ENCODE data around the gene SPTBN5.
"Not testable (repeated sequence)": the region's sequence is repeated elsewhere in the genome, so short reads cannot be mapped to it uniquely, and the experiment has no call there.

The SPTBN5 gene

DNA sequence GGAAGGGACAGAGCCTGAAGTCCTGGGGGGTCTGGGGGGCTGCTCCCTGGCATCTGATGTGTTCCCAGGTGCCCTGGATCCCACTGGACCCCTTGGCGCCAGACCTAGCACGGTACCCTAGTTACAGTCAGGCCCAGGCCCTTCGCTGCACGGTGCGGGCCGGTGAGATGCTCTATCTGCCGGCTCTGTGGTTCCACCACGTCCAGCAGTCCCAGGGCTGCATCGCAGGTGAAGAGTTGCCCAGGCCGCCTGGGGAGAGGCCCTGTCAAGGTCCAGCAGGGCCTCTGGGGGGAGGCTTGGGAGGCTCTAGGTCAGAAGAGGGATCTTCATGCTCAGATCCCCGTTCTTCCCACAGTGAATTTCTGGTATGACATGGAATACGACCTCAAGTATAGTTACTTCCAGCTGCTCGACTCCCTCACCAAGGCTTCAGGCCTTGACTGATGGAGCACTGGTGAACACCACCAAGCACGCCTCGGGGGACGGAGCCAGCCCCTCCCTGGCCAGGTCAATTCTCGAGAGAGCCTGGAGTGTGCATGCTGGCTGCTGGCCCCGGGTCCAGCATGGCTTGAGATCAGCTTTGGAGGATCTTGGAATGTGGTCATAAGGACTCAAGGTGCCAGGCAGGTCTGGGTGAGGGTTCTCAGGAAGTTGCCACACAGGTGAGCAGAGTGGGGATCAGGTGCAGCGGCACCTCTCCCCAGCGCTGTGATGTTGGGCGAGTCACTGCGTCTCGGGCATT, 57.0 kb downstream of the SPTBN5 start:
- peaks cover 16% of the 10 kb centered on the region for H3K36me3 Mint-ChIP-seq (ENCODE audit: low read depth)
- no peak for DNase-seq
- no peak overlapping the region for H3K27ac Mint-ChIP-seq
- TF ChIP-seq, protein P1, sequence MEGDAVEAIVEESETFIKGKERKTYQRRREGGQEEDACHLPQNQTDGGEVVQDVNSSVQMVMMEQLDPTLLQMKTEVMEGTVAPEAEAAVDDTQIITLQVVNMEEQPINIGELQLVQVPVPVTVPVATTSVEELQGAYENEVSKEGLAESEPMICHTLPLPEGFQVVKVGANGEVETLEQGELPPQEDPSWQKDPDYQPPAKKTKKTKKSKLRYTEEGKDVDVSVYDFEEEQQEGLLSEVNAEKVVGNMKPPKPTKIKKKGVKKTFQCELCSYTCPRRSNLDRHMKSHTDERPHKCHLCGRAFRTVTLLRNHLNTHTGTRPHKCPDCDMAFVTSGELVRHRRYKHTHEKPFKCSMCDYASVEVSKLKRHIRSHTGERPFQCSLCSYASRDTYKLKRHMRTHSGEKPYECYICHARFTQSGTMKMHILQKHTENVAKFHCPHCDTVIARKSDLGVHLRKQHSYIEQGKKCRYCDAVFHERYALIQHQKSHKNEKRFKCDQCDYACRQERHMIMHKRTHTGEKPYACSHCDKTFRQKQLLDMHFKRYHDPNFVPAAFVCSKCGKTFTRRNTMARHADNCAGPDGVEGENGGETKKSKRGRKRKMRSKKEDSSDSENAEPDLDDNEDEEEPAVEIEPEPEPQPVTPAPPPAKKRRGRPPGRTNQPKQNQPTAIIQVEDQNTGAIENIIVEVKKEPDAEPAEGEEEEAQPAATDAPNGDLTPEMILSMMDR (IDR thresholded peaks at IDR 0.05): no peak
- H3K4me1 Mint-ChIP-seq: no peaks in the 10 kb centered on the region
- no peaks in the 10 kb centered on the region for H3K9me3 Mint-ChIP-seq
- H3K27me3 Mint-ChIP-seq (ENCODE audit: low read depth, poor library complexity): peaks cover 3% of the 10 kb centered on the region
- H3K4me3 Mint-ChIP-seq: no peak overlapping the region

DNA sequence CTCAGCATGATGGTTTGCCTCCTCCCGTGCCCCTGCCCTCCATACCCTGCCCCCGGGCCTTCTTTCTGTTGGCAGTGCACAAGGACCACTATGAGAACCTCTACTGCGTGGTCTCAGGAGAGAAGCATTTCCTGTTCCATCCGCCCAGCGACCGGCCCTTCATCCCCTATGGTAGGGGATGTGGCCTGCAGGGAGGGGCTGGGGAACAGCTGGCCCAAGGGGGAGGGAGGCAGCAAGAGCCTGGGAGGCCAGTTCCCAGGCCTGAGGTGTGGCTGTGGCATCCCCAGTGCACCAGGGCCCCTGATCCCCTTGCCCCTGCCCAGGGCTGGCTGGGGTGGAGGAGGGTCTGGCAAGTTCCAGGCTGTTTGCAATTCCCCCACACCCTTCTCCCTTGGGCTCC, 57.8 kb downstream of the SPTBN5 start:
- peaks cover 23% of the 10 kb centered on the region for H3K36me3 Mint-ChIP-seq (ENCODE audit: low read depth)

DNA sequence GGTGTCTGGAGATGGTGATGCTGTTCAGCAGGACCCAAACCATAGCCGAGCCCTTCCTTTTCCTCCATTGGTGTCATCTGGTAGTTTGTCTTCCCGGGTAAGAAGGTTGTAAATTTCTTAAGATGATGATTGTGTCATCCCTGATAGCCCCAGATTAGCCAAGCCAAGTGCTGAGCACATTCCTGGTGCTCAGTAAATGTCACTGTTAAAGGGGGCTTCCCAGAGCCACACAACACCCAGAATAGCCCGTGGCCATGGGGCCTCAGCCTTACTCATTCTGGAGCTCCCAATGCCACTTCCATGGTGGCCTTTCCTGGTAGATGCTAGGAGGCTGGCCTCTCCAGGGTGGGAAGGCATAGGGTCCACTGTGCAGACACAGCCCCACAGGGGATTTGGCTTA, 59.8 kb downstream of the SPTBN5 start:
- peaks cover 23% of the 10 kb centered on the region for H3K36me3 Mint-ChIP-seq (ENCODE audit: low read depth)
- TF ChIP-seq, protein P1 (IDR thresholded peaks at IDR 0.05): no peak
- H3K4me1 Mint-ChIP-seq: peaks cover 8% of the 10 kb centered on the region
- no peaks in the 10 kb centered on the region for H3K9me3 Mint-ChIP-seq
- no peak overlapping the region for H3K4me3 Mint-ChIP-seq
- peaks cover 3% of the 10 kb centered on the region for H3K27me3 Mint-ChIP-seq (ENCODE audit: low read depth, poor library complexity)
- no peak overlapping the region for H3K27ac Mint-ChIP-seq
- DNase-seq: no peak

More for the DNA sequence above, 57.8 kb downstream of the SPTBN5 start:
- Mint-ChIP-seq H3K4me3 (no peak overlapping the region), H3K4me1 (no peaks in the 10 kb centered on the region), H3K9me3 (no peaks in the 10 kb centered on the region), H3K27ac (no peak overlapping the region), H3K27me3 (ENCODE audit: low read depth, poor library complexity) (peaks cover 3% of the 10 kb centered on the region)
- no peak for DNase-seq
- TF ChIP-seq, protein P1 (IDR thresholded peaks at IDR 0.05): no peak

DNA sequence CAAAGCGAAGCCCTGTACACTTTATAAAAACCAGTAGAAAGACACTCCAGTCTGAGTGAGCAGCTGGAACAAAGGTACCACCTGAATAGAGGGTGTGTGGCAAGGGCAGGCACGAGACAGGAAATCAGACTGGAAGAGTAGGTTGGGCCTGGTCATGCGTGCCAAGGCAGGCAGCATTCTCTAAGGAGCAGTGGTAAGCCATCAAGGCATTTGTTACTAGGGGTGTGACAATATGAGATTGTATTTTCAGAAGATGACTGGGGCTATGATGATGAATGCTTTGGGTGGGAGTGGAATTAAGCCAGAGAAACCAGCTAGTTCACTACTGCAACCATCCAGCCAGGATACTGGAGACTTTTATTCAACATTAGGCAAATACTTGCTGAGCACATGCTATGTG, 61.0 kb downstream of the SPTBN5 start:
- no peaks in the 10 kb centered on the region for H3K9me3 Mint-ChIP-seq
- no peak for DNase-seq
- H3K27me3 Mint-ChIP-seq (ENCODE audit: low read depth, poor library complexity): peaks cover 4% of the 10 kb centered on the region
- TF ChIP-seq, protein P1 (IDR thresholded peaks at IDR 0.05): no peak
- H3K4me3 Mint-ChIP-seq: no peak overlapping the region
- H3K4me1 Mint-ChIP-seq: peaks cover 16% of the 10 kb centered on the region
- H3K36me3 Mint-ChIP-seq (ENCODE audit: low read depth): peaks cover 22% of the 10 kb centered on the region
- no peak overlapping the region for H3K27ac Mint-ChIP-seq

DNA sequence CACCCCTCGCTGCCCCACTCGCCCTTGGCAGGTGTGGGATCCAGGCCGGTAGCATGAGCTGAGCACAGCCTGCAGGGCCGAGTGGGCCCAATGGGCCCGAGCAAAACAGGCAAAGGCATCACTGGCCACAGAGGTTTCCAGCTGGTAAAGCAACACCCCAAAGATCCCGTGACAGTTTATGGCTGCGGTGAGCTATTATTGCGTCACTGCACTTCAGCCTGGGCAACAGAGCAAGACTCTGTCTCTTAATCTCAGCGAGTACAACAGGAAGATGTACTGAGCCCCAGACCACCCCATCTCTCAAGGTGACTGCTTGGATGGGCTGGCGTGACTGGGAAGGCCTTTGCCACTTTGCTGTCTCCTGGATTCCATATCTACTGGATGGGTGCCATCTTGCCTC, 61.6 kb downstream of the SPTBN5 start:
- TF ChIP-seq, protein P1 (IDR thresholded peaks at IDR 0.05): no peak
- Mint-ChIP-seq H3K36me3 (ENCODE audit: low read depth) (peaks cover 18% of the 10 kb centered on the region), H3K4me1 (peaks cover 16% of the 10 kb centered on the region), H3K9me3 (no peaks in the 10 kb centered on the region), H3K27ac (no peak overlapping the region), H3K4me3 (no peak overlapping the region), H3K27me3 (ENCODE audit: low read depth, poor library complexity) (peaks cover 11% of the 10 kb centered on the region)
- no peak for DNase-seq

DNA sequence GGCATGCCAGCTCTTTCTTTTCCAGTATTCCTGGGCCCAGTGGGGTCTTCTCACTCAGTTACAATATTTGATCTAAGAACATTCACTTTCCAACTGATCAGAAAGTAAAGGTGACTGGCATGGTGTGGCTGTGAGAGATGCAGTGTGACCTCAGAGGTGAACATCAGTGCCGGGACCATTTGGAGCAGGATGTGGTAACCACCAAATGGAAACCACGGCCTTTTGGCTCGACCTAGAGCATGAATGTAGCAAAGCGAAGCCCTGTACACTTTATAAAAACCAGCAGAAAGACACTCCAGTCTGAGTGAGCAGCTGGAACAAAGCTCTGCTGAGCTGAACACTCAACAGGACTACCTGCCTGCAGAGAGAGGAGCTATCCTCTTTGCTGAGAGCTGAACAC, 62.6 kb downstream of the SPTBN5 start:
- H3K27me3 Mint-ChIP-seq (ENCODE audit: low read depth, poor library complexity): peaks cover 19% of the 10 kb centered on the region
- H3K36me3 Mint-ChIP-seq (ENCODE audit: low read depth): peaks cover 15% of the 10 kb centered on the region
- not testable (repeated sequence) for H3K4me3 Mint-ChIP-seq, H3K27ac Mint-ChIP-seq, H3K9me3 Mint-ChIP-seq, DNase-seq
- H3K4me1 Mint-ChIP-seq: peaks cover 16% of the 10 kb centered on the region
